Measurements from ENCODE around the gene CHD2. TPM values are rescaled to one million over a fixed set of nuclear protein-coding genes. Genes with fewer than 3 reads are reported as not detected.
A peak's percentile ranks its signal among the peaks of the same experiment; 100 is the strongest.

CHD2 gene
- total RNA-seq, 1 donor from 2014 or later: 54.2 TPM

GRCh38 chr15:93070551-93071296 is 170.6 kb downstream of the CHD2 start:
- DNase-seq (ENCODE audit: low read depth): no peak
- H3K27me3 ChIP-seq (ENCODE audit: control insufficient read depth, insufficient read depth, low read length): peaks cover 34% of the 10 kb centered on the region
- TF ChIP-seq CTCF (IDR thresholded peaks at IDR 0.05; ENCODE audit: insufficient read depth, low read length, poor library complexity, severe bottlenecking): no peak
- H3K4me3 ChIP-seq (ENCODE audit: low read depth, low read length): no peak overlapping the region
- no peaks in the 10 kb centered on the region for H3K36me3 ChIP-seq (ENCODE audit: control insufficient read depth, insufficient read depth, low read length)

- Histone ChIP-seq H3K4me3 (ENCODE audit: low read depth, low read length) (peak overlapping the region; percentile 43), H3K36me3 (ENCODE audit: control insufficient read depth, insufficient read depth, low read length) (no peaks in the 10 kb centered on the region), H3K27me3 (ENCODE audit: control insufficient read depth, insufficient read depth, low read length) (peaks cover 37% of the 10 kb centered on the region)
- no peak for DNase-seq (ENCODE audit: low read depth)
- no peak for TF ChIP-seq CTCF (IDR thresholded peaks at IDR 0.05; ENCODE audit: insufficient read depth, low read length, poor library complexity, severe bottlenecking)
Observed at GRCh38 chr15:93071469-93071936, 171.4 kb downstream of the CHD2 start.

DNA sequence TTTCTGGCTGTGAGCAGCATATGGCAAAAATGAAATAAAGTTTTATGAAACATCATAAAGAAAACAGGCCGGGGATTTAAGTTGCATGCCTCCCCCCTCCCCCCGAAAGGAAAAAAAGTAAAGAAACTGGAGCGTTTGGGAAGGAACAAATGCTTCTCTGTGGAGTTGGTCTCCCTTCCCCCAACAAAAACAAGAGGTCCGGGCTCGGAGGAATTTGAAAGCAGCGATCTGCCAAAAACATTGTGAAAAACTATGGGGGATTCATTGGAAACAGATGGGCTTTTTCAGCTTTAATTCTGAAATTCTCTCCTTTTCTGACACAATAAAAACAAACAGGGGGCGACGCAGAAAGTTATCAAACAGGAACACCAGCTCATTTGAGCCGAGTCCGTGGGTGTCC is 171.9 kb downstream of the CHD2 start:
- H3K36me3 ChIP-seq (ENCODE audit: control insufficient read depth, insufficient read depth, low read length): no peaks in the 10 kb centered on the region
- peaks cover 37% of the 10 kb centered on the region for H3K27me3 ChIP-seq (ENCODE audit: control insufficient read depth, insufficient read depth, low read length)

DNA sequence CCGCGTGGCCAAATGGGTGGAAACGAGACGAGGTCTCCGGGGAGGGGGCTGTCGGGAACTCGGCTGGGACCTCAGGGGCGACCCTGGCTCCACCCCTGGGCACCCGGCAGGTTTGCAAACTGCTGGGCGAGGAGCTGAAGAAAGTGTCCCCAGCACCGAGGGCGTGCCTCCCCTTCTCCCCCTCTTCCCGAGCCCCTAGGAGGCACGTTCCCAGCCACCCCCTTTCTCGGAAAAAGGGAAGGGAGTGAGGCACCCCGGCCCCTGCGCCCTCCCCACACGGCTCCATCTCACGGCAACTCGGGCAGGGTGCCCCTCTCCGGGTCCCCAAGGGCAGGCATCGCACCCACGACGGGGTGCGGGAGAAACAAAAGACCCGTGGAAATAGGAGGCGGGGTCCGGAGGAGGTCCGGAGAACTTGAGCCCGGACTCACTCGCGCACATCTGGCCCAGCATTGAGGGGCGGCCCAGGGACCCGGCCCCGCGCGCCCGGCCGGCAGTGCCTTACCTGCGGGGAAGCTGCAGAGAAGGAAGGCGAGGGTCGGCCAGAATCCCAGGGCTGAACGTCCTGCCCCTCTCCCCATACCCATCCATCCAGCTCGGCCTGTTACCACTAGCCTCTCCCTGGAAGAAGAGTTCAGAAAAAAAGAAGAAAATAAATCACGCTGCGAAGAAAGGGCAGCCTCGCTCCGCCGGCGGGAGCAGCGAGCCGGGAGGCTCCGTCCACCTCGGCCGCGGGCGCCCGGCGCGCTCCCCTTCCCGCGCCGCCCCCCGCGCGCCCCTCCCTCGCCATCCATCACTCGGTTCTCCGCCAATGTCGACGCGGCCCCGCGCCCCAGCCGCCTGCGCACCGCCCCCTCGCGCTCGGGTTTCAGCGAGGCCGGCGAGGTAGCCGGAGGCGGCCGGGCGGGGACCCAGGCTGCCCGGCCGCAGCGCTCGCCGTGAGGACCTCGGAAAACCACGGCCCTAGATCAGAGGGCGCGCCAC is 172.6 kb downstream of the CHD2 start:
- DNase-seq (ENCODE audit: low read depth): no peak
- H3K27me3 ChIP-seq (ENCODE audit: control insufficient read depth, insufficient read depth, low read length): peaks cover 37% of the 10 kb centered on the region
- peak overlapping the region; percentile 43 for H3K4me3 ChIP-seq (ENCODE audit: low read depth, low read length)
- no peaks in the 10 kb centered on the region for H3K36me3 ChIP-seq (ENCODE audit: control insufficient read depth, insufficient read depth, low read length)
- TF ChIP-seq CTCF (IDR thresholded peaks at IDR 0.05; ENCODE audit: insufficient read depth, low read length, poor library complexity, severe bottlenecking): no peak

More for the DNA sequence above, 171.9 kb downstream of the CHD2 start:
- H3K4me3 ChIP-seq (ENCODE audit: low read depth, low read length): peak overlapping the region; percentile 43
- DNase-seq (ENCODE audit: low read depth): no peak
- TF ChIP-seq CTCF (IDR thresholded peaks at IDR 0.05; ENCODE audit: insufficient read depth, low read length, poor library complexity, severe bottlenecking): no peak

DNA sequence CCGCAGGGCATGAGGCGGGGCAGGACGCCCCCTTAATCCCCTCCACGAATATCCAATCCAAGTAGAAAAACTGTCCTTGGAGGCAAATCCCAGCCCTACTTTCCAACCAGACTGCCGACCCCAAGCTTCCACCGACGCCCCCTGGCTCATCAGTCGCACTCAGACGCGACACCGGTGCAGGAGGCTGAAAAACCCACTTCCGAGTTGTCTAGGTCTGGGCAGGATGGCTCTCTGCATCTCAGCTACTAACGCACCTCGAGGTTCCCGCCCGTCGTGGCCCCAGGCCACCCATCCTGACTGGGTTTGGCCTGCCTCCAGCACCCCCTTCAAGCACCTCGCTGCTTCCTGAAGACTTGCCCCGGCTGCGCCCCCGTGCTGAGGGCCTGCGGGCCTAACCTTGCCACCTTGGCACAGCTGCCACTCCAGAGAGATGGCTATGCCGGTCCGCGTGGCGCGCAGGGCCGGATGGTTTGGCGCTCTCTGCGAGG is 173.4 kb downstream of the CHD2 start:
- TF ChIP-seq CTCF (IDR thresholded peaks at IDR 0.05; ENCODE audit: insufficient read depth, low read length, poor library complexity, severe bottlenecking): no peak
- DNase-seq (ENCODE audit: low read depth): no peak
- H3K4me3 ChIP-seq (ENCODE audit: low read depth, low read length): no peak overlapping the region
- peaks cover 37% of the 10 kb centered on the region for H3K27me3 ChIP-seq (ENCODE audit: control insufficient read depth, insufficient read depth, low read length)
- no peaks in the 10 kb centered on the region for H3K36me3 ChIP-seq (ENCODE audit: control insufficient read depth, insufficient read depth, low read length)

Data from kidney epithelial cell (primary cell).